GM12878 (cell line): ENCODE measurements around the gene TXNDC12. TPM values are rescaled to one million over a fixed set of nuclear protein-coding genes. Genes with fewer than 3 reads are reported as not detected.
A peak's percentile ranks its signal among the peaks of the same experiment; 100 is the strongest.

Source experiments
- ASH2L ChIP-seq: fragments of 300-600, 200-600 bp; sonication (generic); IDR thresholded peaks from 2 replicates; pipeline ENCODE4 v1.6.1; 2017; ENCODE audit warnings: low read depth, mild to moderate bottlenecking, borderline replicate concordance
- BACH1 ChIP-seq: fragments of 450-650 bp; IDR thresholded peaks from 2 replicates; pipeline ENCODE4 v1.6.1; 2017; ENCODE audit warnings: mild to moderate bottlenecking, borderline replicate concordance
- BRCA1 ChIP-seq: IDR thresholded peaks from 2 replicates; pipeline ENCODE4 v1.6.1; 2011; ENCODE audit warnings: low read depth, low read length, improper control_type of control experiment
- CHD4 ChIP-seq: fragments of 200-600 bp; sonication (generic); IDR thresholded peaks from 2 replicates; pipeline ENCODE4 v1.6.1; 2016; ENCODE audit warnings: mild to moderate bottlenecking
- CREM ChIP-seq: IDR thresholded peaks from 2 replicates; pipeline ENCODE4 v1.6.1; 2014; ENCODE audit warnings: antibody characterized with exemption, low read depth
- GABPA ChIP-seq: IDR thresholded peaks from 2 replicates; pipeline ENCODE4 v1.6.1; 2014; ENCODE audit warnings: antibody characterized with exemption, low read depth, mild to moderate bottlenecking, inconsistent platforms
- GATAD2B ChIP-seq: fragments of 450-650 bp; conservative IDR thresholded peaks from 2 replicates; pipeline ENCODE4 v1.6.1; 2017; ENCODE audit warnings: low read depth, mild to moderate bottlenecking, moderate library complexity
- MEF2A ChIP-seq: IDR thresholded peaks from 2 replicates; pipeline ENCODE4 v1.6.1; 2011; ENCODE audit warnings: low read depth, mild to moderate bottlenecking, low read length, moderate library complexity; ENCODE audit not compliant: insufficient read depth
- MEF2B ChIP-seq: fragments of 450-650 bp; IDR thresholded peaks from 2 replicates; pipeline ENCODE4 v1.6.1; 2018; ENCODE audit warnings: mild to moderate bottlenecking, moderate library complexity; ENCODE audit not compliant: partially characterized antibody, poor library complexity, severe bottlenecking
- MTA3 ChIP-seq: IDR thresholded peaks from 2 replicates; pipeline ENCODE4 v1.6.1; 2012; ENCODE audit warnings: low read length, inconsistent platforms, borderline replicate concordance
- RAD21 ChIP-seq: IDR thresholded peaks from 2 replicates; pipeline ENCODE4 v1.6.1; 2011; ENCODE audit warnings: mild to moderate bottlenecking, low read depth, low read length, moderate library complexity; ENCODE audit not compliant: insufficient read depth
- REST ChIP-seq: IDR thresholded peaks from 2 replicates; pipeline ENCODE4 v1.6.1; 2012; ENCODE audit warnings: mild to moderate bottlenecking, low read depth, low read length
- RUNX3 ChIP-seq: IDR thresholded peaks from 2 replicates; pipeline ENCODE4 v1.6.1; 2012; ENCODE audit warnings: low read length, inconsistent platforms
- SKIL ChIP-seq: fragments of 450-650 bp; IDR thresholded peaks from 2 replicates; pipeline ENCODE4 v1.6.1; 2017; ENCODE audit warnings: mild to moderate bottlenecking, low read depth, inconsistent platforms; ENCODE audit not compliant: poor library complexity, severe bottlenecking
- SREBF2 ChIP-seq: IDR thresholded peaks from 2 replicates; pipeline ENCODE4 v1.6.1; 2012; ENCODE audit warnings: mild to moderate bottlenecking, low read length
- SUZ12 ChIP-seq: fragments of 200-600 bp; sonication (generic); IDR thresholded peaks from one replicate; pipeline ENCODE4 v1.6.1; 2018; ENCODE audit warnings: antibody characterized with exemption, mild to moderate bottlenecking; ENCODE audit not compliant: unreplicated experiment
- TAF1 ChIP-seq: IDR thresholded peaks from 2 replicates; pipeline ENCODE4 v1.6.1; 2011; ENCODE audit warnings: mild to moderate bottlenecking, low read depth, low read length, borderline replicate concordance
- YY1 ChIP-seq: IDR thresholded peaks from 2 replicates; pipeline ENCODE4 v1.6.1; 2011; ENCODE audit warnings: low read depth, mild to moderate bottlenecking, low read length
- ZBED1 ChIP-seq: IDR thresholded peaks from 2 replicates; pipeline ENCODE4 v1.6.1; 2016; ENCODE audit warnings: borderline replicate concordance
- ZBTB11 ChIP-seq: fragments of 450-650 bp; formaldehyde crosslinking; IDR thresholded peaks from 2 replicates; pipeline ENCODE4 v1.5.0; 2022; ENCODE audit warnings: mild to moderate bottlenecking, missing genetic modification characterization
- ZNF274 ChIP-seq: IDR thresholded peaks from one replicate; pipeline ENCODE4 v1.8.0; 2011; ENCODE audit not compliant: insufficient read length, insufficient read depth
- ZSCAN29 ChIP-seq: fragments of 450-650 bp; IDR thresholded peaks from 2 replicates; pipeline ENCODE4 v1.6.1; 2017; ENCODE audit warnings: mild to moderate bottlenecking, moderate library complexity
- polyA plus RNA-seq, 11 experiments: library from polyadenylated mRNA; depleted of rRNA in 4 of 11; unstranded in 6 of 11; stranded (reverse) in 5 of 11; fragments of >200 nt; fragmentation: Nextera tagmentation in 4 of 11; fragmentation: Illumina TruSeq in 1 of 11; extraction: Ambion mirVana in 4 of 11; extraction: Trizol in 1 of 11; gene quantifications; 1 replicate in 1 of 11; 2 replicates in 10 of 11; pipeline versions ENCODE4 v1.2.1 to v1.2.3, GENCODE V29; 2011 to 2016; ENCODE audit warnings: inconsistent platforms in 2 of 11, missing spikeins in 2 of 11, low read depth in 1 of 11
- total RNA-seq, 4 experiments: library from RNA; depleted of rRNA in 3 of 4; stranded (reverse); fragments of >200 nt in 3 of 4; fragmentation: Illumina TruSeq in 1 of 4; extraction: Trizol in 1 of 4; gene quantifications; 2 replicates each; pipeline versions ENCODE4 v1.2.1 to v1.2.3, GENCODE V29; 2013 to 2021

The TXNDC12 gene
- total and polyA plus RNA-seq, 10 of the 15 experiments (the other 5 are each of a cell fraction or from before 2014, with no cell fraction given): 6.7 to 41.7 (median 17.7) TPM

- TF ChIP-seq MTA3: peak; percentile 69; the same call in 1 of the 2 replicates
- no peak for TF ChIP-seq GABPA
- TF ChIP-seq TAF1: no peak
- TF ChIP-seq ZSCAN29: peak; percentile 94
- TF ChIP-seq GATAD2B: peak; percentile 49
- no peak for TF ChIP-seq ZBED1
- TF ChIP-seq RAD21: no peak
- TF ChIP-seq ZBTB11 (CRISPR knock-in tag): no peak
- peak; percentile 92 for TF ChIP-seq MEF2B
- TF ChIP-seq ZNF274: no peak
- no peak for TF ChIP-seq REST
- TF ChIP-seq CREM: peak; percentile 53
- no peak for TF ChIP-seq SREBF2
- TF ChIP-seq SUZ12: no peak
- TF ChIP-seq ASH2L: no peak
- TF ChIP-seq BRCA1: no peak
- no peak for TF ChIP-seq YY1
- TF ChIP-seq CHD4: no peak
- no peak for TF ChIP-seq BACH1
- TF ChIP-seq SKIL: no peak
- no peak for TF ChIP-seq MEF2A
- TF ChIP-seq RUNX3: peak; percentile 84
Observed at GRCh38 chr1:52032785-52033131, 22.2 kb downstream of the TXNDC12 start (continued).
